HG02642 (cell line): ENCODE data around the gene SUPT3H.
A peak's percentile ranks its signal among the peaks of the same experiment; 100 is the strongest.

ENCODE experiments used
- ATAC-seq: cut with Tn5 transposase; IDR thresholded peaks from one replicate; pipeline ENCODE4 v1.9.1; 2021; ENCODE audit warnings: mild to moderate bottlenecking; ENCODE audit not compliant: unreplicated experiment, poor library complexity

SUPT3H gene

GRCh38 chr6:45394586-45395095, 16.9 kb upstream of the SUPT3H start:
- no peak for ATAC-seq

DNA sequence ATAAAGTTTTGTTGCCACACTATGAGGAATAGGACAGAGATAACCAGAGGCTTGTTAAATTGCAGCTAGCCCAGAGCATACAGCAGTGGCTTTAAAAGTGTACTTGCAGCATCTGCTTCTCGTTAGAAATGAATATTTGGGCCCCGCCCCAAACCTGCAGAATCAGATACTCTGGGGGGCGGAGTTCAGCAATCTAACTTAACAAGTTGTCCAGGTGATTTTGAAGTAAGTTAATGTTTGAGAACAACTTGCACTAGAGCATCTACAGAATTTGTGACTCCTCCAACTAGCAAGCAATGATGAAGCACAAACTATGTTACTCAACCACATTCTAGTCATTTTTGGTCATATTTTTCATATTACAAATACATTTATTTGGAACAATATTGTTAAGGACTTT, 10.6 kb upstream of the SUPT3H start:
- no peak for ATAC-seq

GRCh38 chr6:45387236-45387635, 9.5 kb upstream of the SUPT3H start:
- ATAC-seq: no peak

DNA sequence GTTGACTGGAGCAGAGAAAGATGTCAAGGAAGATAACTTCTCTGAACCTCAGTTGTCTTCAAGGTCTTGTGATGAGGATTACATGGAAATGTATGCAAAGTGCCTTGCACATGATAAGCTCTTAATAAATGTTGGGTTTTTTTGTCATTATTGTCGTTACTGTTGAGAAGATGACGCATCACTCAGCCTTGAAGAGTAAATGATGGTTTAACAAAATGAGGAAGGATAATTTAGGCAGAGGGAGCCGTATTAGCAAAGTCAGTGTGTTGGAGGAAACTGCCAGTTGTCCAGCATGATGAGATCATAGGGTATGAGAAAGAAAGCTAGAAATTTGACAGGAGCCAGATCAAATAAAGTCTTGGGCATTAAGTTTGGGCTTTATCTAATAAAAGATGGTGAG, 8.8 kb upstream of the SUPT3H start:
- no peak for ATAC-seq

DNA sequence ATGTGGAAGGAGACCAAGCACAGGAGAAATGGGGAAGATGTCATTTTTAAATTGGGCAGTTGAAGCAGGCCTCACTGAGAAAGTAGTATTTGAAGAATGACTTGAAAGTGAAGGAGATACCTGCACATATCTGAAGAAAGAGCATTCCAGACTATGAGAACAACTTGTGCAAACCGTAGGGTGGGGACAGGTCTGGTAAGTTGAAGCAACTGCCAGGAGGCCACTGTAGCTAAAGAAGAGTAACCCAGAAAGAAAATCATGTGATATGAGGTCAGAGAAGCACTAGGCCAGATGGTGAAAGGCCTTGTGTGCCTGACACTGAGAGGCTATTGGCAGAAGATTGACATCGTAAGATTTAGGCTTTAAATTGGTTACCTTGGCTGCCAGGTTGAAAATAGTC, 4.7 kb upstream of the SUPT3H start:
- no peak for ATAC-seq

DNA sequence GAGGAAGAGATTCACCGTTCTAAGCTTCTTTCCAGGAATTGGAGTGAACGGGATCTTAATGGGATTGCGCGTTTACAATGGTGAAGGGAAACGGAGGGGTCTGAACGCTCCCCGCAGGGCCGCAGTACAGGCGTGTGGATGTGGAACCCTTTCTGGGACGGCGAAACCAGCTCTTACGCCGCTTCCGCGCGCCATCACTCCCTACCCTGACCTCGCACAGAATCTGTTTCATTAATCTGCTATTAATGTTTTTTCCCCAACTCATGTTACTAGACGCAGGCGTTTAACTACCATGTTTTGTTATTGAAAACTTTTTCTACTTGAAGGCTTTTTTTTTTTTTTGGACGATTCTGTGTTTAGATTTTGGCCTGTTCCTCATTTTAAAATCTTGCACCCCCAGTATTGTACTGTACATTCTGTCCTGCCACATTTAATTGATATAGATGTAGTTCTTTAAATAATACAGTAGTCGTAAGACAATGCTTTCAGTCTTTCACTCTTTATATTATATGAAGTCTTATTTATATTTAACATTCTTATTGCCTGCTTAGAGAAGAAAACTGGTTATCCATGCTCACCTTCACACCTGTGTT, 696 bp upstream of the SUPT3H start:
- peak; percentile 25 for ATAC-seq

DNA sequence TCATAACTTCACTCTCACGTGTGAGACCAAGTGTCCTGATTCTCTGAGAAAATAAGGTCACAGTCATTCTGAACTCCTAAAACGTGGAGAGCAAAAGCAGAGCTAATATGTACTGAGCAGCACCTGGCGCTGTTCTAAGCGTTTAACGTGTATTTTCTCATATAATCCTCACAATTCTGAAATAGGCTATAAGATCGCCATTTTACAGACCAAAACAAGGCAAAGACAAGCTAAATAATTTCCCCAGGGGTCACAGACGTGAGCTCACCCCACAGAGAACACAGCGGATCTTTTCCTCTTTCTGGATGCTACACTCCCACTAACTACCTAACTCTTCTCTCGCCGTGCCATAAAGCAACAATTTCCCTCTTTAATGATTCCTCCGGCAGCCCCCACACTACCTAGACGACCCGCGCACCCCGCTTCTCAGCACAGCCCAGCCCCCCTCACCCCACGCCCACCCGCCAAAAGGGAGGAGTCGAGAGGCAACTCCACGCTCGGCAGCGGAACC, 636 bp downstream of the SUPT3H start:
- no peak for ATAC-seq

DNA sequence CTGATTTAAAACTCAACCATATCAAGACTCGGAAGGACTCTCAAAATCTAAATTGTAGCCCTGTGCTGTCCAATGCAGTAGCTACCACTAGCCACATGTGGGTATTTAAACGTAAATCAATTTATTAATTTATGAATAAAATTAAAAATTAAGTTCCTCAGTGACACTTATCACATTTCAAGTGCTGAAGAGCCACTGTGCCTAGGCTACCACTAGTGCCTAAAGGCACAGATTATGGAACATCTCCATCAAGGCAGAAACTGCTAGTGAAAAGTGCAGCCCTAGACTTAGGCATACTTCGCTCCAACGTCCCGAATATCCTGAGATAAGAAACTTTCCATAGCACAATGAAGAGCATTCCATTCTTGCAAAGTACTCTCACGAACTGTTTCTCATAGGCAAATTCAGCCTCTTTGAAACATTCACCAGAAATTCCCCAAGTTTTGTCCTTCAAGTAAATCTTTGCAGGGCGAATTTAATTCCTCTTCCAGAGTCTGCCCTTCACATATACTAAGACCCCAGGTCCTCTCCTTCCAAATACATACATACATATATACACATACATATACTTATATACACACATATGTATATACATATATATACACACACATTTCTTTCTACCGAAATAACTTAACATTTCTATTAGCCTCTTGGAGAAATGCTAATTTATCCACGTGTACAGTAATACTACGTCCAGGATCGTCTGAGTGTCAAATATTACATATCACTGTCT, 1.3 kb downstream of the SUPT3H start:
- ATAC-seq: no peak

DNA sequence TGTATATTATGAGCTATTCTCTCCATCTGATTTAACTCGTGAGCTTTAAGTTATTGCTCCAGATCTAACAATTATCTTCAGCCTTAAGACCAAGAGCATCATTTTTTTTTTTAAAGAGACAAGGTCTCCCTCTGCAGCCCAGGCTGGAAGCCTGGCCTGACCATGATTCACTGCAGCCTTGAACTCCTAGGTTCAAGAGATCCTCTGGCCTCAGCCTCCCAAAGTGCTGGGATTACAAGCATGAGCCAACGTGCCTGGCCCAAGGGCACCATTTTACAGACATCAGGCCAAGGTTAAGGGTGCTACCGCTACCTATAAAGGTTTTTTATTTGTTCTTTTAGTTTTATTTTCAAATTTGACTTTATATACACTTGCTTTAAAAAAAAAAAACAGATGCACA, 2.3 kb downstream of the SUPT3H start:
- no peak for ATAC-seq

DNA sequence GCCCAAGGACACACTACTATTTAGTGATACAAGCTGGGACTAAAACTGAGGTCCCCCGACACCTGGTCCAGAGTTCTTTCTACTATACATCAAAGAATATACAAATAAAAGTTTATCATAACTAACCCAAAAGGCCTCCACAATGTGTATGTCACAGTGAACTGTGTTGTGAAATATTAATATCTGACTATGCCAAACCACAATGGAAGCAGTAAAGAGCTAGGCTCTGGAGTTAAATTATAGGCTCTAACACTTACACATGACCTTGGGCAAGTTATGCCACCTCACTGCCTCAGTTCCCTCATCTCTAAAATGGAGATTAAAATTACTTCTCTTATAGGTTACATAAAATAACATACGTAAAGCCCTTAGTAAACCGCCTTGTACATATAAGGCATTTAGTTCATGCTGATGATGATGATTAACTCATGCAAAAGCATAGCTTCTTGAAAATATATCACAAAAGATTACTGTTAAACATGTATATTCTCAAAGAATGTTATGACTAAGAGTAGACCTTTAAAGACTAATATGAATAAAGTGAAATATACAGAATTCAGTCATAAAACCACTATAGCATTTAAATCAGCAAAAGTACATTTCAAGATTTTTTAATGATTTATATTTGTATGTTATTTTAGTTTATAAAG, 5.7 kb downstream of the SUPT3H start:
- ATAC-seq: no peak

DNA sequence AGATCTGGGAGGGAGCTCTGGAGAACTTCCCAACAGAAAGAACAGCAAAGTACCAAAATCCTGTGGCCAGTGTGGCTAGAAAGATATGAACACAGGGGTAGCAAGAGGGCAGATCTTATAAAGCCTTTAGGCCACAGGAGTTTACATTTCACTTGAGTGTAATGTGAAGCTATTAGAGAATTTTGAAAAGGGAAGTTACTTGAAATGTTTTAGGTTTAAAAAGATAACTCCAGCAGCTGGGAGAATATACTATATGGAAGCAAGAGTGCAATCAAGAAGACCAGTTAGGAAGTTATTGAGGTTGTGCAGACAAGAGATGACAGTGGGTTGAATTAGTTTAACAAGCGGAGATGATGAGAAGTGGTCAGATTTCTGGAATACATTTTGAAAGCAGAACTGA, 7.9 kb downstream of the SUPT3H start:
- ATAC-seq: no peak

- ATAC-seq: no peak
These were observed 9.7 kb downstream of the SUPT3H start for GRCh38 chr6:45367999-45368398.

- no peak for ATAC-seq
These were observed 11.2 kb downstream of the SUPT3H start for GRCh38 chr6:45366534-45366933.

GRCh38 chr6:45365036-45365435, 12.7 kb downstream of the SUPT3H start:
- no peak for ATAC-seq

DNA sequence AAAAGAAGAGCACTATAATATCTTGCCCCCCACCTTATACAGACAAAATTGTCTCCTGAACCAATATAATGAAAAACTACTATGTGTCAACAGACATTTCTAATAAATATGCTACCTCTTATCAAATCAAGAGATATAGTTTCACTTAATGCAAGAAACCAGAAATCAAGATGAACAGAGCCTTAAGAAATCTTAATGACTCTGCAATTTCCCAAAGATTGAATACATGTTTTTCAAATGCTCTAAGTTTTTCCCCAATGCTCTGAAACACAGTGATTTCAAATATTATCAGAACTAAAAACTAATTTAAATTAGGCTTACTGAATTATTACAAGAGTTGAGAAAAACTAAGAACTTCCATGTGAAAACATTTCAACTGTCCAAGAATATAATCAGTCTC, 13.3 kb downstream of the SUPT3H start:
- no peak for ATAC-seq

DNA sequence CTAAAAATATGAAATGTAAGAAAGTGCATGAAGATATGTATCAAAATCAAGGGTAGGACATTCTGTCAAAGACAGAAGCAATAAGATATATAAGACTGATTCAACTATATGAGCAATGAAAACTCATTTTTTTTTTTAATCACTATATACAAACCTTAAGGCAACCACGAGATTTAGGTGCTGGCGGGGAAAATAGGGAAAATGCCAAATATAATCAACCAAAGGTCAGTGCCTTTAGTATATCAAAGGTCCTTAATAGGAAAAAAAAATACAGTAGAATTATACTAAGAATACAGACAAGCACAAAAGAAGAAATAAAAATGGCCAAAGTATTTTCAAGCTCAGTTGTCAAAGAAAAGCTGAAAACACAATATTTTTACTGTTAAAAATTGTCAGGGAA, 24.1 kb downstream of the SUPT3H start:
- ATAC-seq: no peak

DNA sequence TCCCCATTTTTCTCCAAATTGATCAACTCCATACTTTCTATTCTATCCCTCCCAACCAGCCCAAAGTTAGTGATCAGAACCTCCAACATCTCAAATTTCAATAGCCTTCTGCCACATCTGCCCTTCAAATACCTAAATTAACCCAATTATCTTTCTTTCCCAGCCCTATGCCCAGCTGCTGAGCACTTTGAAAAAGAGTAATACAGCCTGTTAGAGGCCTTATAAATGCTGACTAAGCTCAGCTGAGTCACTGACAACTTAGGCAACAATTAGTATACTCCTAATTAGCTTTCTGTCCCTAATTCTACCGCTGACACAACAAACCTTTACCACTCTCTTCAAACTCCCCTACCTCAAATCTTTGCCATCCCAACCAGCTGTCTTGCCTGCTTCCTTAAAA, 26.1 kb downstream of the SUPT3H start:
- no peak for ATAC-seq

- no peak for ATAC-seq
These were observed 26.7 kb downstream of the SUPT3H start for GRCh38 chr6:45351076-45351475.

- ATAC-seq: no peak
These were observed 27.5 kb downstream of the SUPT3H start for GRCh38 chr6:45350186-45350710.

DNA sequence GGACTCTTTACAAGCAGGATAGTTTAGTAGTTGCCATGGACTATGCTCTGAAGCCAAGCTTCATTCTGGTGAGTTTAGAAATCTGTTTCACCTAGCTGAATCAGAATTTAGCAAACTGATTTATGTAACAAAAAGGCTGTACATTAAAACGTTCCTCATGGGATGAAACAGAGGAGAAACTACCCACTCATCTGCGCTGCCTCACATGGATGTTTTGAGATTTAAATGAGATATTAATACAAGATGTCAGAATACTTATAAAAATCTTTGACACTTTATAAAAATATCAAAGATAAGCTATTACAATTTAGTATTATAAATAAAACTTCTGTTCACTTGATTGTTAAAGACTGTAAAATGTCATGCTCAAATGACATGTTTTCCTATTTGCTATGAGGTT, 32.8 kb downstream of the SUPT3H start:
- no peak for ATAC-seq

GRCh38 chr6:45328523-45328922, 49.2 kb downstream of the SUPT3H start:
- ATAC-seq: no peak
